NCI-H1417 (cell line): ENCODE data around the gene PCSK5.
A peak's percentile ranks its signal among the peaks of the same experiment; 100 is the strongest.
"Not testable (repeated sequence)": the region's sequence is repeated elsewhere in the genome, so short reads cannot be mapped to it uniquely, and the experiment has no call there.

Experiments used
- DNase-seq, 3 experiments: peaks; one replicate each; lab custom pipeline; 2025; lab: John Stamatoyannopoulos, UW

PCSK5 gene

GRCh38 chr9:75963321-75963720 is 72.8 kb downstream of the PCSK5 start:
- not testable (repeated sequence) for DNase-seq

GRCh38 chr9:75964427-75964826 is 74.0 kb downstream of the PCSK5 start:
- DNase-seq: no peak

GRCh38 chr9:75965231-75965630 is 74.8 kb downstream of the PCSK5 start:
- no peak for DNase-seq

- DNase-seq: no peak
Measured at GRCh38 chr9:75967556-75967955, 77.1 kb downstream of the PCSK5 start.

GRCh38 chr9:75974016-75974766 is 83.7 kb downstream of the PCSK5 start:
- no peak for DNase-seq

GRCh38 chr9:75975071-75975470 is 84.6 kb downstream of the PCSK5 start:
- DNase-seq: no peak

- no peak for DNase-seq
Measured at GRCh38 chr9:75976549-75976948, 86.1 kb downstream of the PCSK5 start.

- peak in 2 of 3 experiments; percentile 0 to 24 for DNase-seq
Measured at GRCh38 chr9:75979362-75979761, 88.9 kb downstream of the PCSK5 start.

GRCh38 chr9:75983319-75984045 is 93.0 kb downstream of the PCSK5 start:
- DNase-seq: no peak

GRCh38 chr9:75985515-75985914 is 95.0 kb downstream of the PCSK5 start:
- DNase-seq: no peak

- no peak for DNase-seq
Measured at GRCh38 chr9:75988663-75989062, 98.2 kb downstream of the PCSK5 start.

- no peak for DNase-seq
Measured at GRCh38 chr9:75990156-75990555, 99.7 kb downstream of the PCSK5 start.

GRCh38 chr9:75990576-75991304 is 100.3 kb downstream of the PCSK5 start:
- no peak for DNase-seq

- no peak for DNase-seq
Measured at GRCh38 chr9:75992482-75993206, 102.2 kb downstream of the PCSK5 start.

GRCh38 chr9:75993434-75993833 is 103.0 kb downstream of the PCSK5 start:
- DNase-seq: no peak

- no peak for DNase-seq
Measured at GRCh38 chr9:75995066-75995465, 104.6 kb downstream of the PCSK5 start.

GRCh38 chr9:75996726-75997125 is 106.3 kb downstream of the PCSK5 start:
- DNase-seq: no peak

GRCh38 chr9:75997206-75997605 is 106.7 kb downstream of the PCSK5 start:
- DNase-seq: no peak

- DNase-seq: no peak
Measured at GRCh38 chr9:75998096-75998780, 107.8 kb downstream of the PCSK5 start.

GRCh38 chr9:76001459-76001858 is 111.0 kb downstream of the PCSK5 start:
- no peak for DNase-seq

GRCh38 chr9:76003041-76003440 is 112.6 kb downstream of the PCSK5 start:
- DNase-seq: no peak

GRCh38 chr9:76004526-76004925 is 114.1 kb downstream of the PCSK5 start:
- no peak for DNase-seq
